HG02840 (cell line): ENCODE results near the gene RNF25.
"Not testable (repeated sequence)": the region's sequence is repeated elsewhere in the genome, so short reads cannot be mapped to it uniquely, and the experiment has no call there.

Experiments
- ATAC-seq: cut with Tn5 transposase; IDR thresholded peaks from one replicate; pipeline ENCODE4 v1.9.1; 2021; ENCODE audit warnings: mild to moderate bottlenecking, moderate library complexity, moderate number of reproducible peaks; ENCODE audit not compliant: unreplicated experiment, low FRiP score

The RNF25 gene

GRCh38 chr2:218687400-218688060 is 15.7 kb upstream of the RNF25 start:
- ATAC-seq, result not testable (repeated sequence)

GRCh38 chr2:218680061-218680460 is 8.3 kb upstream of the RNF25 start:
- ATAC-seq, result no peak

GRCh38 chr2:218679119-218679518 is 7.3 kb upstream of the RNF25 start:
- no peak for ATAC-seq

- no peak for ATAC-seq
These were observed 627 bp downstream of the RNF25 start for GRCh38 chr2:218671097-218671653.

GRCh38 chr2:218664653-218665052 is 7.1 kb downstream of the RNF25 start:
- no peak for ATAC-seq

- no peak for ATAC-seq
These were observed 7.9 kb downstream of the RNF25 start for GRCh38 chr2:218663901-218664300.

GRCh38 chr2:218662827-218663226 is 9.0 kb downstream of the RNF25 start:
- ATAC-seq, result no peak

GRCh38 chr2:218662377-218662776 is 9.4 kb downstream of the RNF25 start:
- ATAC-seq, result no peak

GRCh38 chr2:218659988-218660358 is 11.8 kb downstream of the RNF25 start:
- peak; percentile 1 for ATAC-seq

GRCh38 chr2:218659258-218659987 is 12.4 kb downstream of the RNF25 start, which contains the start of the genes BCS1L and ZNF142:
TSS of gene BCS1L (plus strand) at chr2:218659683. CDS start at chr2:218660988, 1,305 bp downstream.
TSS of gene ZNF142 (minus strand) at chr2:218659623. CDS start at chr2:218656429, 3,194 bp downstream.
- peak; percentile 93 for ATAC-seq

- peak; percentile 40 for ATAC-seq
These were observed 13.0 kb downstream of the RNF25 start for GRCh38 chr2:218658671-218659257.

GRCh38 chr2:218655751-218656150 is 16.1 kb downstream of the RNF25 start:
- ATAC-seq, result no peak

- no peak for ATAC-seq
These were observed 23.1 kb downstream of the RNF25 start for GRCh38 chr2:218648787-218649100.

GRCh38 chr2:218648088-218648786 is 23.6 kb downstream of the RNF25 start:
- no peak for ATAC-seq

GRCh38 chr2:218645126-218645525 is 26.7 kb downstream of the RNF25 start:
- ATAC-seq, result no peak

- no peak for ATAC-seq
These were observed 27.1 kb downstream of the RNF25 start for GRCh38 chr2:218644721-218645120.

- ATAC-seq, result no peak
These were observed 28.0 kb downstream of the RNF25 start for GRCh38 chr2:218643751-218644310.

- ATAC-seq, result no peak
These were observed 29.0 kb downstream of the RNF25 start for GRCh38 chr2:218642786-218643185.

- ATAC-seq, result no peak
These were observed 29.6 kb downstream of the RNF25 start for GRCh38 chr2:218642121-218642656.

GRCh38 chr2:218638372-218638771 is 33.4 kb downstream of the RNF25 start:
- ATAC-seq, result no peak
